ENCODE measurements around the gene ERC2.

- TF ChIP-seq CTCF (conservative IDR thresholded peaks at IDR 0.05; ENCODE audit: low read depth, low read length) (no peak), EZH2 (IDR thresholded peaks at IDR 0.05; ENCODE audit: borderline replicate concordance, low read depth, low read length, poor library complexity, severe bottlenecking) (no peak)
These were observed 597.7 kb downstream of the ERC2 start for GRCh38 chr3:55870594-55870993.

All from A673 (cell line).